Neuronal stem cell (in vitro differentiated cells): Measurements from ENCODE around the gene GGCX.

Experiments
- DNase-seq: peaks from one replicate; pipeline ENCODE4 v3.0.0-alpha.2; 2013; ENCODE audit warnings: low spot score
- H2AFZ ChIP-seq: one replicate; pipeline ENCODE4 v1.6.1; 2013; ENCODE audit warnings: mild to moderate bottlenecking, low read length, inconsistent platforms
- H2AK5ac ChIP-seq: 2 replicates; pipeline ENCODE4 v1.6.1; 2013; ENCODE audit warnings: low read depth, mild to moderate bottlenecking, inconsistent platforms, low read length, moderate library complexity, mixed read lengths
- H2BK120ac ChIP-seq: 2 replicates; pipeline ENCODE4 v1.6.1; 2013; ENCODE audit warnings: low read depth, mild to moderate bottlenecking, inconsistent platforms, low read length, moderate library complexity, mixed read lengths
- H2BK12ac ChIP-seq: one replicate; pipeline ENCODE4 v1.6.1; 2013; ENCODE audit warnings: low read length, inconsistent platforms
- H2BK15ac ChIP-seq: 2 replicates; pipeline ENCODE4 v1.6.1; 2013; ENCODE audit warnings: mild to moderate bottlenecking, low read length, inconsistent platforms, mixed read lengths
- H2BK5ac ChIP-seq: one replicate; pipeline ENCODE4 v1.6.1; 2013; ENCODE audit warnings: inconsistent platforms, mild to moderate bottlenecking, low read length, moderate library complexity
- H3K14ac ChIP-seq: one replicate; pipeline ENCODE4 v1.6.1; 2013; ENCODE audit warnings: low read length, inconsistent platforms
- H3K18ac ChIP-seq: 2 replicates; pipeline ENCODE4 v1.6.1; 2013; ENCODE audit warnings: low read length, inconsistent platforms
- H3K23ac ChIP-seq: 2 replicates; pipeline ENCODE4 v1.6.1; 2013; ENCODE audit warnings: low read depth, mild to moderate bottlenecking, mixed read lengths, low read length, inconsistent platforms; ENCODE audit not compliant: poor library complexity
- H3K27ac ChIP-seq: replicated peaks from 3 replicates; pipeline ENCODE4 v1.5.1; 2013; ENCODE audit warnings: low read length, inconsistent platforms
- H3K27me3 ChIP-seq, 3 experiments: 2 replicates each; pipeline ENCODE4 v1.6.1; 2013; ENCODE audit warnings: low read length in 3 of 3, mild to moderate bottlenecking in 2 of 3, inconsistent platforms in 1 of 3, low read depth in 1 of 3, mixed read lengths in 1 of 3, moderate library complexity in 1 of 3; ENCODE audit not compliant: control insufficient read depth in 3 of 3, insufficient read depth in 3 of 3
- H3K36me3 ChIP-seq, 2 donors: replicated peaks in 1 of 2; 2 replicates each; pipeline ENCODE4 v1.6.1; 2013; ENCODE audit warnings: low read length in 2 of 2; ENCODE audit not compliant: control insufficient read depth in 2 of 2, insufficient read depth in 2 of 2
- H3K4ac ChIP-seq: 2 replicates; pipeline ENCODE4 v1.6.1; 2013; ENCODE audit warnings: inconsistent platforms, mild to moderate bottlenecking, low read length, moderate library complexity
- H3K4me1 ChIP-seq, 2 donors: 1 replicate in 1 of 2; 2 replicates in 1 of 2; pipeline ENCODE4 v1.6.1; 2013; ENCODE audit warnings: low read length in 2 of 2, low read depth in 1 of 2; ENCODE audit not compliant: control insufficient read depth in 2 of 2, insufficient read depth in 1 of 2
- H3K4me2 ChIP-seq: one replicate; pipeline ENCODE4 v1.6.1; 2013; ENCODE audit warnings: mild to moderate bottlenecking, low read length, inconsistent platforms; ENCODE audit not compliant: insufficient read depth, poor library complexity, severe bottlenecking
- H3K4me3 ChIP-seq, 2 donors: 2 replicates each; pipeline ENCODE4 v1.5.1; 2013; ENCODE audit warnings: low read length in 2 of 2, mild to moderate bottlenecking in 2 of 2, inconsistent platforms in 1 of 2, moderate library complexity in 1 of 2
- H3K79me1 ChIP-seq: one replicate; pipeline ENCODE4 v1.6.1; 2013; ENCODE audit warnings: low read depth, mild to moderate bottlenecking, inconsistent platforms, low read length, moderate library complexity
- H3K9ac ChIP-seq: one replicate; pipeline ENCODE4 v1.6.1; 2013; ENCODE audit warnings: mild to moderate bottlenecking, low read depth, low read length, inconsistent platforms; ENCODE audit not compliant: poor library complexity
- H3K9me3 ChIP-seq, 2 donors: replicated peaks in 1 of 2; 2 replicates each; pipeline versions ENCODE3 to v1.6.1; 2013; ENCODE audit warnings: low read length in 2 of 2, mild to moderate bottlenecking in 2 of 2, inconsistent platforms in 1 of 2, low read depth in 1 of 2, mixed read lengths in 1 of 2, moderate library complexity in 1 of 2; ENCODE audit not compliant: control insufficient read depth in 2 of 2, insufficient read depth in 1 of 2
- H4K8ac ChIP-seq: one replicate; pipeline ENCODE4 v1.6.1; 2013; ENCODE audit warnings: low read depth, mild to moderate bottlenecking, inconsistent platforms, low read length, moderate library complexity
- H4K91ac ChIP-seq: one replicate; pipeline ENCODE4 v1.6.1; 2013; ENCODE audit warnings: low read length, low read depth, mild to moderate bottlenecking, inconsistent platforms; ENCODE audit not compliant: poor library complexity
- WGBS, 2 donors: extraction: QIAGEN DNeasy Blood & Tissue Kit; methylation state at CpG; one replicate each; pipeline ENCODE4 v1.1.7; 2013; ENCODE audit warnings: missing lambda C conversion rate in 2 of 2, mixed read lengths in 1 of 2; ENCODE audit not compliant: insufficient read length in 2 of 2, insufficient replicate concordance in 1 of 2; ENCODE audit errors: extremely low coverage in 2 of 2; 5-methylcytosine and 5-hydroxymethylcytosine counted together

GGCX gene

DNA sequence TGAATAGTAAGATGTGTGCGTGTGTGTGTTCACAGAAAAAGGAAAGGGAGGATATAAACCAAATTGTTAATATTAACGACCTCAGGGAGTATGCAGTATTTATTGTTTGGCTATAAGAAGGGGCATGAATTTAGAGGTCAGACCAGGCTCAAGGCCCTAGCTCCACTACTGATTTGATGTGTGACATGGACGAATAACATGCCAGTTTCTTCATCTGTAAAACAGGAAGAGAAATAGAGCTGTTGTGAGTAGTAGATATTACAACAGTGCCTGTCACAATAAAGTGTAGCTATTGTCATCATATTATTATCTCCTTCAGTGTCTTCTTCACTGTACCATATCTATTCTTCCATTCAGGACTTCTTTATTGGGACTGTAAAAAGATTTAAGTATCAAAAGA is 26.4 kb downstream of the GGCX start:
- Histone ChIP-seq H2BK120ac (no peak overlapping the region), H2AFZ (no peak overlapping the region), H2BK5ac (no peak overlapping the region), H2AK5ac (no peak overlapping the region), H2BK12ac (no peak overlapping the region), H3K4me3 (no peak overlapping the region), H3K79me1 (no peaks in the 10 kb centered on the region), H3K4me2 (no peak overlapping the region), H3K4ac (no peak overlapping the region), H3K23ac (no peak overlapping the region), H3K4me1 (peaks cover 4 to 6% of the 10 kb centered on the region in 2 donors), H3K14ac (no peak overlapping the region), H4K8ac (no peak overlapping the region), H3K36me3 (peaks cover 0 to 4% of the 10 kb centered on the region in 2 donors), H3K9me3 (no peaks in the 10 kb centered on the region), H3K27me3 (no peaks in the 10 kb centered on the region), H4K91ac (no peak overlapping the region), H2BK15ac (no peak overlapping the region), H3K18ac (no peak overlapping the region), H3K27ac (no peak overlapping the region), H3K9ac (no peak overlapping the region)
- DNase-seq = no peak
- WGBS, 2 donors = no CpG with 5 or more reads among the region's 3 CpGs

DNA sequence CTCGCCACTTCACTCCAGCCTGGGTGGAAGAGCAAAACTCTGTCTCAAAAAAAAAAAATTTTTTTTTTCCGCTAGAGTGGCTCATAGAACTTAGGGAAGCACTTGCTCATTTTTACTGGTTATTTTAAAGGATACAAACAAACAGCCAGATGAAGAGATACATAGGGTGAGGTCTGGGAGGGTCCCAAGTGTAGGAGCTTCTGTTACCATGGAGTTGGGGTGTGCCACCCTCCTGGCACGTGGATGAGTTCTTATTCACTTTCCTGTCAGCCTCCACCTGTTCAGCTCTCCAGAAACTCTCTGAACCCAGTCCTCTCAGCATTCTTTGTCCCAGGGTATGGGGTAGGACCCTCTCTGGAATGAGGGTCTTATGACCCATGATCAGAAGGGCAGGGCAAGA is 27.2 kb downstream of the GGCX start:
- no peak overlapping the region for H3K27ac ChIP-seq
- no CpG with 5 or more reads among the region's 3 CpGs for WGBS, 2 donors
- no peak for DNase-seq
- no peak overlapping the region for H3K4me3 ChIP-seq
- no peak overlapping the region for H2BK12ac ChIP-seq
- H3K4ac ChIP-seq = no peak overlapping the region
- H4K8ac ChIP-seq = no peak overlapping the region
- H2BK15ac ChIP-seq = no peak overlapping the region
- H3K23ac ChIP-seq = no peak overlapping the region
- H2AFZ ChIP-seq = no peak overlapping the region
- H2AK5ac ChIP-seq = no peak overlapping the region
- H4K91ac ChIP-seq = no peak overlapping the region
- H3K79me1 ChIP-seq = no peaks in the 10 kb centered on the region
- H3K9me3 ChIP-seq = no peaks in the 10 kb centered on the region
- no peak overlapping the region for H3K4me2 ChIP-seq
- no peak overlapping the region for H3K18ac ChIP-seq
- no peak overlapping the region for H2BK120ac ChIP-seq
- H3K14ac ChIP-seq = no peak overlapping the region
- no peaks in the 10 kb centered on the region for H3K36me3 ChIP-seq
- no peak overlapping the region for H3K9ac ChIP-seq
- no peaks in the 10 kb centered on the region for H3K27me3 ChIP-seq
- H3K4me1 ChIP-seq = peaks cover 4 to 6% of the 10 kb centered on the region in 2 donors
- no peak overlapping the region for H2BK5ac ChIP-seq

DNA sequence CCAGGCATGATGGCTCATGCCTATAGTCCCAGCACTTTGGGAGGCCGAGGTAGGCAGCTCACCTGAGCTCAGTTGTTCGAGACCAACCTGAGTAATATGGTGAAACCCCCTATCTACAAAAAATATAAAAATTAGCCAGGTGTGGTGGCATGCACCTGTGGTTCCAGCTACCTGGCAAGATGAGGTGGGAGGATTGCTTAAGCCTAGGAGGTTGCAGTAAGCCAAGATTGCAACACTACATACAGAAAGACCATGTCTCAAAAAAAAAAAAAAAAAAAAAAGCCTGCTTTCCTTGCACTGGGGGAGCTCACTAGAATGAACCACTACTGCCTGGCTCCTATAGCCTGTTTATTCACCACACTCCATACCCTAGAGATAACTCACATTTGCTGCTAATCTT is 29.7 kb downstream of the GGCX start:
- Histone ChIP-seq H3K27ac (no peak overlapping the region), H2AFZ (no peak overlapping the region), H3K14ac (no peak overlapping the region), H3K4me1 (no peaks in the 10 kb centered on the region), H2BK120ac (no peak overlapping the region), H3K4ac (no peak overlapping the region), H3K9me3 (no peaks in the 10 kb centered on the region), H3K27me3 (peaks cover 0 to 4% (median 0%) of the 10 kb centered on the region in 3 experiments), H2BK12ac (no peak overlapping the region), H4K91ac (no peak overlapping the region), H3K4me2 (no peak overlapping the region), H2AK5ac (no peak overlapping the region), H3K18ac (no peak overlapping the region), H3K23ac (no peak overlapping the region), H4K8ac (no peak overlapping the region), H3K79me1 (no peaks in the 10 kb centered on the region), H2BK15ac (no peak overlapping the region), H3K4me3 (no peak overlapping the region), H2BK5ac (no peak overlapping the region), H3K9ac (no peak overlapping the region), H3K36me3 (no peaks in the 10 kb centered on the region)
- no CpG with 5 or more reads among the region's 2 CpGs for WGBS, 2 donors
- DNase-seq = no peak

- H3K27ac ChIP-seq = no peak overlapping the region
- H3K23ac ChIP-seq = no peak overlapping the region
- no peak overlapping the region for H2BK5ac ChIP-seq
- H3K14ac ChIP-seq = no peak overlapping the region
- no peak overlapping the region for H3K4me2 ChIP-seq
- H3K18ac ChIP-seq = no peak overlapping the region
- peaks cover 0 to 4% (median 0%) of the 10 kb centered on the region in 3 experiments for H3K27me3 ChIP-seq
- H2AK5ac ChIP-seq = no peak overlapping the region
- no peak overlapping the region for H2BK120ac ChIP-seq
- no peak overlapping the region for H4K91ac ChIP-seq
- no peak overlapping the region for H4K8ac ChIP-seq
- peaks cover 5% of the 10 kb centered on the region in 2 donors for H3K4me1 ChIP-seq
- no peaks in the 10 kb centered on the region for H3K9me3 ChIP-seq
- no peak overlapping the region for H3K9ac ChIP-seq
- WGBS, 2 donors = no CpG with 5 or more reads among the region's 1 CpG
- DNase-seq = no peak
- no peak overlapping the region for H2BK12ac ChIP-seq
- no peaks in the 10 kb centered on the region for H3K36me3 ChIP-seq
- no peak overlapping the region for H3K4me3 ChIP-seq
- H3K79me1 ChIP-seq = no peaks in the 10 kb centered on the region
- no peak overlapping the region for H2BK15ac ChIP-seq
- H3K4ac ChIP-seq = no peak overlapping the region
- H2AFZ ChIP-seq = no peak overlapping the region
These were observed 31.5 kb downstream of the GGCX start for GRCh38 chr2:85529809-85530208.
